ENCODE results near the gene KCNF1.

- TF ChIP-seq ARNTL (CRISPR knock-in tag; IDR thresholded peaks at IDR 0.05; ENCODE audit: borderline replicate concordance, low read depth) (no peak), BACH2 (CRISPR knock-in tag; IDR thresholded peaks at IDR 0.05; ENCODE audit: borderline replicate concordance) (no peak), ZFP30 (CRISPR knock-in tag; IDR thresholded peaks at IDR 0.05) (no peak), ZNF8 (CRISPR knock-in tag; IDR thresholded peaks at IDR 0.05) (no peak), TCF4 (CRISPR knock-in tag; IDR thresholded peaks at IDR 0.05; ENCODE audit: borderline replicate concordance) (peak; percentile 47; the same call in 1 of the 2 replicates)
Measured at GRCh38 chr2:10867692-10868420, 43.9 kb upstream of the KCNF1 start.

Data from SK-N-SH treated with all-trans-retinoic acid at 6 μM for 48 hours (cell line).